Lung (tissue), 12 donors: Measurements from ENCODE around the gene SLC41A1. TPM values are rescaled to one million over a fixed set of nuclear protein-coding genes. Genes with fewer than 3 reads are reported as not detected.
"Not testable (repeated sequence)": the region's sequence is repeated elsewhere in the genome, so short reads cannot be mapped to it uniquely, and the experiment has no call there.

Experiments used
- ATAC-seq: fragments of 200-7000 bp; cut with Tn5 transposase; one replicate; pipeline ENCODE4 v1.9.1; 2020; ENCODE audit warnings: moderate number of reproducible peaks; ENCODE audit not compliant: insufficient read depth, low FRiP score
- DNase-seq, 3 donors: peaks; one replicate each; pipeline ENCODE4 v3.0.0-alpha.2; 2013 to 2017
- H3K27ac ChIP-seq, 2 donors: one replicate each; pipeline ENCODE4 v1.5.1; 2013; ENCODE audit warnings: mild to moderate bottlenecking in 2 of 2, moderate library complexity in 2 of 2, control low read depth in 1 of 2, inconsistent platforms in 1 of 2, low read depth in 1 of 2, low read length in 1 of 2
- H3K27me3 ChIP-seq, 3 donors: one replicate each; pipeline ENCODE4 v1.5.1; 2013; ENCODE audit warnings: low read length in 2 of 3; ENCODE audit not compliant: control insufficient read depth in 3 of 3, insufficient read depth in 3 of 3
- H3K36me3 ChIP-seq, 4 donors: one replicate each; pipeline ENCODE4 v1.5.1; 2013; ENCODE audit warnings: low read length in 4 of 4, mild to moderate bottlenecking in 1 of 4, moderate library complexity in 1 of 4; ENCODE audit not compliant: control insufficient read depth in 4 of 4, insufficient read depth in 4 of 4
- H3K4me1 ChIP-seq, 5 donors: one replicate each; pipeline ENCODE4 v1.5.1; 2013; ENCODE audit warnings: low read length in 5 of 5, mild to moderate bottlenecking in 2 of 5, moderate library complexity in 1 of 5; ENCODE audit not compliant: control insufficient read depth in 5 of 5, insufficient read depth in 5 of 5
- H3K4me3 ChIP-seq: one replicate; pipeline ENCODE4 v1.5.1; 2013; ENCODE audit warnings: mild to moderate bottlenecking, control low read depth, moderate library complexity
- H3K9ac ChIP-seq, 2 donors: one replicate each; pipeline ENCODE4 v1.5.1; 2013; ENCODE audit warnings: low read length in 2 of 2, control low read depth in 1 of 2; ENCODE audit not compliant: insufficient read depth in 1 of 2
- H3K9me3 ChIP-seq, 4 donors: one replicate each; pipeline ENCODE4 v1.5.1; 2013; ENCODE audit warnings: low read length in 3 of 4, mild to moderate bottlenecking in 1 of 4, moderate library complexity in 1 of 4; ENCODE audit not compliant: control insufficient read depth in 4 of 4, insufficient read depth in 3 of 4
- CTCF ChIP-seq: IDR thresholded peaks from 2 replicates; pipeline ENCODE4 v1.5.1; 2012; ENCODE audit warnings: mild to moderate bottlenecking; ENCODE audit errors: control extremely low read depth, extremely low read depth
- WGBS, 2 donors: extraction: QIAGEN DNeasy Blood & Tissue Kit; methylation state at CpG; one replicate each; pipeline ENCODE4 v1.1.7; 2013; 5-methylcytosine and 5-hydroxymethylcytosine counted together
- polyA plus RNA-seq, 2 donors: library from polyadenylated mRNA; stranded (reverse); fragments of 200-250 nt; gene quantifications; one replicate each; pipeline ENCODE4 v1.2.1, GENCODE V29; 2013
- total RNA-seq, 2 donors: library from RNA; depleted of rRNA in 1 of 2; stranded (reverse); fragments of >200 nt in 1 of 2; gene quantifications; one replicate each; pipeline ENCODE4 v1.2.1, GENCODE V29; 2014 to 2021
- donor health status: control.
- donor health status: control.
- donor health status: Bipolar disorder and iron deficiency.
- donor health status: healthy.
- donor health status: DM: yes; HTN: yes; CAD: no.

Gene SLC41A1
- total and polyA plus RNA-seq, 4 donors = 11.8 to 26.9 (median 22.4) TPM

- H3K27ac ChIP-seq = peak overlapping the region in 1 of 2 donors; percentile 35
- no peak overlapping the region for H3K4me3 ChIP-seq
- peak in 2 of 3 donors; percentile 22 to 26 for DNase-seq
- H3K4me1 ChIP-seq = peaks cover 0 to 15% (median 2%) of the 10 kb centered on the region in 5 donors
- no peak overlapping the region for H3K9ac ChIP-seq
- TF ChIP-seq CTCF = no peak
- ATAC-seq = no peak
- no peaks in the 10 kb centered on the region for H3K36me3 ChIP-seq
- 78 to 81% methylated on average over 3 of the region's 3 CpGs for WGBS, 2 donors
- no peaks in the 10 kb centered on the region for H3K27me3 ChIP-seq
- no peaks in the 10 kb centered on the region for H3K9me3 ChIP-seq
Observed at GRCh38 chr1:205826995-205827394, 14.0 kb upstream of the SLC41A1 start.

- Histone ChIP-seq H3K4me1 (peaks cover 0 to 15% (median 0%) of the 10 kb centered on the region in 5 donors), H3K9me3 (no peaks in the 10 kb centered on the region), H3K36me3 (no peaks in the 10 kb centered on the region), H3K9ac (no peak overlapping the region), H3K4me3 (no peak overlapping the region), H3K27ac (peak overlapping the region in 1 of 2 donors; percentile 35), H3K27me3 (no peaks in the 10 kb centered on the region)
- TF ChIP-seq CTCF = no peak
- no peak for ATAC-seq
- DNase-seq = peak in 2 of 3 donors; percentile 28 to 42
- WGBS, 2 donors = 84 to 86% methylated on average over 8 of the region's 8 CpGs
Observed at GRCh38 chr1:205826016-205826806, 13.2 kb upstream of the SLC41A1 start.

- DNase-seq (no peak), ATAC-seq (no peak)
- Histone ChIP-seq H3K4me3 (no peak overlapping the region), H3K9ac (no peak overlapping the region), H3K9me3 (no peaks in the 10 kb centered on the region), H3K36me3 (no peaks in the 10 kb centered on the region), H3K27ac (no peak overlapping the region), H3K4me1 (peaks cover 0 to 15% (median 0%) of the 10 kb centered on the region in 5 donors), H3K27me3 (no peaks in the 10 kb centered on the region)
- TF ChIP-seq CTCF = no peak
- WGBS, 2 donors = 97 to 98% methylated on average over 5 of the region's 5 CpGs
Observed at GRCh38 chr1:205824180-205824579, 11.2 kb upstream of the SLC41A1 start.

GRCh38 chr1:205823260-205823659 is 10.3 kb upstream of the SLC41A1 start:
- not testable (repeated sequence) for H3K27ac ChIP-seq, H3K27me3 ChIP-seq, H3K4me3 ChIP-seq, ATAC-seq, DNase-seq, H3K36me3 ChIP-seq, H3K9ac ChIP-seq, H3K9me3 ChIP-seq
- WGBS, 2 donors = 90 to 91% methylated on average over 2 of the region's 2 CpGs
- H3K4me1 ChIP-seq = peaks cover 0 to 15% (median 0%) of the 10 kb centered on the region in 5 donors
